Measurements from ENCODE around the gene SVOP.

DNA sequence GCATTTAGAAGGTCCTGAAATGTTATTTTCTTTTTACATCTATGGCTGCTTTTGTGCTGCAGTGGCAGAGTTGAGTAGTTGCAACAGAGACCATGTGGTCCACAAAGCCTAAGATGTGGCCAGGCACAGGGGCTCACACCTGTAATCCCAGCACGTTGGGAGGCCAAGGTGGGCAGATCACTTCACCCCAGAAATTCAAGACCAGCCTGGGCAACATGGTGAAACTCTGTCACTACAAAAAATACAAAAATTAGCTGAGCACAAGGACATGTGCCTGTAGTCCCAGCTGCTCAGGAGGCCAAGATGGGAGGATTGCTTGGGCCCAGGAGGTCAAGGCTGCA is 45.0 kb upstream of the SVOP start:
- no peak for TF ChIP-seq CTCF (conservative IDR thresholded peaks at IDR 0.05; ENCODE audit: low read length)
- no peak for TF ChIP-seq EZH2phosphoT487 (IDR thresholded peaks at IDR 0.05; ENCODE audit: borderline replicate concordance, low read depth, low read length)

Data from OCI-LY7 (cell line).